Activated T-helper 1 cell treated with Interleukin-2 at 50 U/mL for 16 hours (primary cell): ENCODE measurements around the gene COA3.

ENCODE experiments used
- DNase-seq: peaks from one replicate; pipeline ENCODE4 v3.0.0-alpha.2; 2020; ENCODE audit warnings: low read depth

The COA3 gene

GRCh38 chr17:42817866-42818265 lies 19.4 kb upstream of the COA3 start:
- DNase-seq: no peak

- no peak for DNase-seq
These were observed 16.3 kb upstream of the COA3 start for GRCh38 chr17:42814633-42815399.

DNA sequence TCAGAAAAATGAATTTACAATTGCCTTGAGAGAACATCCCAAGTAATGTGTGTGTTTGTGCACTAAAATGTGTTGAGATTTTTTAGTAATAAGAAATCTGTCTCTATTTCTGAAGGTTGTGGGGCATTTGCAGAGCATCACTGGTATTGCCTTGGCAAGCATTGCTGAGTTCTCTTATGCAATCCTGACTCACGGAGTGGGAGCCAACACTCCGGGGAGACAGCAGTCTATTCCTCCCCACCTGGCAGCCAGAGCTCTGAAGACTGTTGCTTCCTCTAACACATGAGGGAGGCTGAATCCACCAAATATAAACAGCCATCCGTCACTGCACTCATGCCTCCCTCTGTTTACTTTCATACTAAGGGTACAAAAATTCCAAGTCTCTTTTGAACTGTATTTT lies 10.7 kb upstream of the COA3 start:
- no peak for DNase-seq

DNA sequence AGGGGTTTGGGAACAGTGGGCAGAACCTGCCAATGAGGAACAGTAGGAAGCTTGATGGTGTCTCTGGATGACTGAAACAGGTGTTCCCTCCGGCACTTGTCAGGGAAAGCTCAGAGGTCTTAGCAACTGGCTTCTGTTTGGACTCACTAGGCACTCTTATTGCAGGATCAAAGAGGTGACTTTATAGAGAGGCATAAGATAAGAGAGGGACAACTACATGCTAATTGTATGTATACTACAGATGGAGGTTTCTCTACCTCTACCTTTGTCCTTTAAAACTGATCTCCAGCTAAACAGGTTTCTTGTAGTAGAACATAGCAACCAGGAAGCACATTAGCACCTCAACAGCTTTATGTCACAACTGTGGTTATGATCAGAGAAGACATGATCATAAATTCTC lies 7.7 kb upstream of the COA3 start:
- no peak for DNase-seq

DNA sequence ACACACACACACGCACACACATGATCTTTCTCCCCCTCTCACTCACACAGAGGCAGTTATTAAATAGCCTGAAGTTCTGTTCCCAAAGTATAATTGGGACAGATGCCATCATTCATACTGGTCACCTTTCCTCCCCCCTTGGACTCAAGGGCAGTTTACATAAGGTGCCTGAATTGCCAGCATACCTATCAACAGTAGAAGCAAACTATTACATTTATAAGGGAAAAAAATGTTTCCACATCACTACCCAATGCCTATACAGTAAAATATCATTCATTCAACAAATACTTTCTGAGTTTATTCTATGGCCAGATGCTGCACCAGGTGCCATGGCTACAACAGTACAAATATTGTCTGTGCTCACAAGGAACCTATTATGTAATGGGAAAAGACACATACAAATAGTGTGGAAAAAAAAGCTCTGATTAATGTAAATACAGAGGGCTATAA lies 6.4 kb upstream of the COA3 start:
- no peak for DNase-seq

GRCh38 chr17:42803074-42803883 lies 4.8 kb upstream of the COA3 start:
- no peak for DNase-seq

DNA sequence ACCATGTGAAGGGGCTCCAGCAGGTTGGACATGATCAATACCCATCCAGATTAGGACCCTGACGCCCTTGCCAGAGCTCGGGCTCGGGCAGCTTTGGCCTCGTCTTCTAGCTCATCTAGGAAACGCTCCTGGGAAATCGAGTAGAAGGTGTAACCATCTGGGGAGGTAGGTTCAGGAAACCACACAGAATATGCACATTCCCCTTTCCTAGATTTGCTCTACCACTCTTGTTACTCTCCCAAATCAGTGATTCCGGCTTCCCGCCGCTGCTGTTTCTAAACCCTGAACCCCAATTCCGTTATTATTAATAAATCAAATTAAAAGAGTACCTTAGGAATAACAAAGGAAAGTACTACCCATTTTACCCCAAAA lies 507 bp downstream of the COA3 start:
- no peak for DNase-seq

- DNase-seq: no peak
These were observed 1.2 kb downstream of the COA3 start for GRCh38 chr17:42797067-42798007.

GRCh38 chr17:42796066-42796758 lies 2.3 kb downstream of the COA3 start:
- DNase-seq: no peak

DNA sequence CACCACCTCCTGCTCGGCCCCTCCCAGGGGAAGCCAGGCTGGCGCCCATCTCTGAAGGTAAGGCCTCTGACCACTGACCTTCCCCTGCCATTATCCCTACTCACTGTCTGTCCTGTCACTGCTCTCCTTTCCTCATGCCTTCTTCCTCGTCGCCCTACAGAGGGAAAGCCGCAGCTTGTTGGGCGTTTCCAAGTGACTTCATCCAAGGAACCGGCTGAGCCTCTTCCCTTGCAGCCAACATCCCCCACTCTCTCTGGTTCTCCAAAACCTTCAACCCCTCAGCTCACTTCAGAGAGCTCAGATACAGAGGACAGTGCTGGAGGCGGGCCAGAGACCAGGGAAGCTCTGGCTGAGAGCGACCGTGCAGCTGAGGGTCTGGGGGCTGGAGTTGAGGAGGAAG lies 3.0 kb downstream of the COA3 start:
- no peak for DNase-seq

DNA sequence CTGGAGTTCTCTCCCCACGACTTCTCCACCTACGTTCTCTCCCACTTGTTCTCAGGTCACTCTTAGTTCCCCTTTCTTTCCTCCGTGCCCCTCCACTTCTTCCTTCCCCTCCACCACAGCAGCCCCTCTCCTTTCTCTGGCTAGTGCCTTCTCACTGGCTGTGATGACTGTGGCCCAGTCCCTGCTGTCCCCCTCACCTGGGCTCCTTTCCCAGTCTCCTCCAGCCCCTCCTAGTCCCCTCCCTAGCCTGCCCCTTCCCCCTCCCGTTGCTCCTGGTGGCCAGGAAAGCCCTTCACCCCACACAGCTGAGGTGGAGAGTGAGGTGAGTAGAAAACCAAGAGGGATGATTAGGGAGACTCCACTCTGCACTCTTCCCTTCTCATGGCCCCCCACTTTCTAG lies 3.4 kb downstream of the COA3 start:
- no peak for DNase-seq

- no peak for DNase-seq
These were observed 6.0 kb downstream of the COA3 start for GRCh38 chr17:42792545-42792944.

GRCh38 chr17:42791948-42792347 lies 6.6 kb downstream of the COA3 start:
- DNase-seq: no peak

- DNase-seq: no peak
These were observed 11.2 kb downstream of the COA3 start for GRCh38 chr17:42787266-42787665.

DNA sequence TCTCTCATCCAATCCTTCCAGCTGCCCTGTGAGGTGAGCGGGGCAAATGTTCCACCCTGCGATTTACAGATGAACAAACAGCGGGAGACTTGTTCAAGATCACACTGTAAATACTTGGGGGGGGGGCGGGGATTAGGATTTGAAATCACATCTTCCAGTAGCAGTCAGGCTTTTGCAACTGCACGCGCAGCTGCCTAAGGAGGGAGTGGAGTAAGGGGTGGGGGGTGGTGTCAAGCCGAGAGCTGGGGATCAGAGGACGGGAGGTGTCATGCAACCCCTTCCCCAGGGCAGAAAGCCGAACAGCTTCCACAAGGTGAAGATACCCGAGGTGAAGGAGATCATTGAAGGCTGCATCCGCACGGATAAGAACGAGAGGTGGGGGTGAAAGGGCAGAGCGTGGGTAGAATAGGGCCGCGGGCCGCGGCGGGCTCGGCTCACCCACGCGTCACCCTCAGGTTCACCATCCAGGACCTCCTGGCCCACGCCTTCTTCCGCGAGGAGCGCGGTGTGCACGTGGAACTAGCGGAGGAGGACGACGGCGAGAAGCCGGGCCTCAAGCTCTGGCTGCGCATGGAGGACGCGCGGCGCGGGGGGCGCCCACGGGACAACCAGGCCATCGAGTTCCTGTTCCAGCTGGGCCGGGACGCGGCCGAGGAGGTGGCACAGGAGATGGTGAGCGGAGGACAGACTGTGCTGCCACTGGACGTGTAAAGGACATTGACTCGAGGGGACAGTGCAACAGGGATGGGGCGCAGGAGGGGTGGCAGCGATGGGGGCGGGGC lies 13.5 kb downstream of the COA3 start:
- no peak for DNase-seq

DNA sequence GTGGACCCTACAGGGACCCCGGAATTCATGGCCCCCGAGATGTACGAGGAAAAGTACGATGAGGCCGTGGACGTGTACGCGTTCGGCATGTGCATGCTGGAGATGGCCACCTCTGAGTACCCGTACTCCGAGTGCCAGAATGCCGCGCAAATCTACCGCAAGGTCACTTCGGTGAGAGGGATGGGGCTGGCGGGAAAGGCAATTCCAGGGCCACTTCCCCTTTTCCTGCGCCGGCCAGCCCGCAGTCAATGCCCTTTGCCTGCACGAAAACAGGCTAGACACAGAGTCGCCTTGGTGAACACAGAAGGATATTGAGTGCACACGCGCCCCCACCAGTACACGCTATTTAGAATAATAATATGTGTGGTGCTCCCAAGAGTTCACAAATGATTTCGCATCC lies 14.1 kb downstream of the COA3 start:
- DNase-seq: no peak

- DNase-seq: no peak
These were observed 14.7 kb downstream of the COA3 start for GRCh38 chr17:42783791-42784138.

DNA sequence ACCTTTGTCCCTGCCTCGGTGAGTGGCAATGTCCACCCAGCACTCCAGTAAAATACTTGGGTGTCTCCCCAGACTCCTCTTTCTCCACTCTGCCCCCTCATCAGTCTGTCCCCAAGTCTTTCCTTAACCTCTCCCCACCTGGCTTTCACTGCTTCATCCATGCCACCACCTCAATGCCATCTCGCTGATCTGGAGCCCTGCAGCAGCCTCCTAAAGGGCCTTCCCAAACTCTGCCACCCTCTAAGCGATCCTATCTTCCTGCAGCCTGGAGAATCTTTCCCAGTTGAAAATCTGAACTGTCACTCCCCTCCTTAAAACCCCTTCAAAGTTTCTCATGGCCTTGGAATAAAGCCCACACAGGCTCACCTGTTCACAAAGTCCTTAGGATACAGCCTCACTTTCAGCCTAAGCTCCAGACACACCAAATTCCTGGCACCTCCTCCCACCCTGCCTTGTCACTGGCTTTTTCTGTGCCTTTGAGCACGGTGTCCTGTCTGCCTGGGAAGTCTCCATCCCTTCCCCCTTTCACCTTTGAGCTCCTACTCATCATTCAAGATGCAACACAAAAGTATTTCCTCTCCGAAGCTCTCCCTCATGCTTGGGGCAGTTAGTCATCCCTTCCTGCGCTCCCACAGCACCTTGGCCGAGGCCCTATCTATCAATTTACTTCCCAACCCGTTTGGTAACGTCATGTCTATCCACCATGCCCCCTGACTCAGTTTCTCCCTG lies 15.3 kb downstream of the COA3 start:
- no peak for DNase-seq

DNA sequence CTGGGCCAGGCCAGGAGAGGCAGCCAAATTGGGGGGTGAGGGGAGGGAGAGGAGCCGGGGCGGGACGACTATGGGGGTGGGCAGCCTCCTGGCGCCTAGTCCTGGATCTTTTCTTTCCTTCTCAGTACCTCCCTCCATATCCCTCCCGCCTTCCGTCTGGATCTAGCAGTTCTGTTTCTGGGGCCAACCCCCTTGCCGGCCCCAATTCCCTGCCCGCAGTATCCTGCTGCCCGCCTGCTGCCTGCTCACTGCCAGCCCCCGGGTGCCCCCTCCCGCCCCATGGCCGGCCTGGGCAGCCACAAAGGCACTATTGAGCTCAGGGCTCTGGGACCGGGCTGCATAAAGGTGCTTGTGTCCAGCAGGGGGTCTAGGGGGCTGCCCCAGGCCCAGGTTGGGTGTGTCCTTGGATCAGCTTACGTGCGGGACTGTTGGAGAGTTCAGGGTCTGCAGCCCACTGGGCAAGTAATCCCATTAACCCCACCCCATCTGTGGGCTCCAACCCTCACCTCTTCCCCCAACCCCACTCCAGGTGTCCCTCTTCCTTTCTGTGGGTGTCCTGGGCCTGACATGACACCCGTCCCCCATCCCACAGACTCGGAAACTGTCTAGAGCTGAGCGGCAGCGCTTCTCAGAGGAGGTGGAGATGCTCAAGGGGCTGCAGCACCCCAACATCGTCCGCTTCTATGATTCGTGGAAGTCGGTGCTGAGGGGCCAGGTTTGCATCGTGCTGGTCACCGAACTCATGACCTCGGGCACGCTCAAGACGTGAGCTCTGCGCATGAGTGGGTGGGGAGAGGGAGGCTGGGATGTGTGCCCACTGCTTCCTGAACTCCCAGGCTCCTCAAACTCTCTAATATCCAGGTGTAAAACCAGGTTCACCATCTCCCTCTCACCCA lies 16.1 kb downstream of the COA3 start:
- no peak for DNase-seq
